Stimulated activated CD4-positive, alpha-beta T cell treated with anti-CD3 and anti-CD28 coated beads, Interleukin-1b, Interleukin-23, amount 100 ng/mL, for 4 hours (primary cell): ENCODE results near the gene ZNF677.
A peak's percentile ranks its signal among the peaks of the same experiment; 100 is the strongest.
"Not testable (repeated sequence)": the region's sequence is repeated elsewhere in the genome, so short reads cannot be mapped to it uniquely, and the experiment has no call there.

Experiments
- DNase-seq, 2 donors: peaks; one replicate each; pipeline ENCODE4 v3.0.0-alpha.2; 2020; ENCODE audit warnings: low read depth in 2 of 2

The ZNF677 gene

DNA sequence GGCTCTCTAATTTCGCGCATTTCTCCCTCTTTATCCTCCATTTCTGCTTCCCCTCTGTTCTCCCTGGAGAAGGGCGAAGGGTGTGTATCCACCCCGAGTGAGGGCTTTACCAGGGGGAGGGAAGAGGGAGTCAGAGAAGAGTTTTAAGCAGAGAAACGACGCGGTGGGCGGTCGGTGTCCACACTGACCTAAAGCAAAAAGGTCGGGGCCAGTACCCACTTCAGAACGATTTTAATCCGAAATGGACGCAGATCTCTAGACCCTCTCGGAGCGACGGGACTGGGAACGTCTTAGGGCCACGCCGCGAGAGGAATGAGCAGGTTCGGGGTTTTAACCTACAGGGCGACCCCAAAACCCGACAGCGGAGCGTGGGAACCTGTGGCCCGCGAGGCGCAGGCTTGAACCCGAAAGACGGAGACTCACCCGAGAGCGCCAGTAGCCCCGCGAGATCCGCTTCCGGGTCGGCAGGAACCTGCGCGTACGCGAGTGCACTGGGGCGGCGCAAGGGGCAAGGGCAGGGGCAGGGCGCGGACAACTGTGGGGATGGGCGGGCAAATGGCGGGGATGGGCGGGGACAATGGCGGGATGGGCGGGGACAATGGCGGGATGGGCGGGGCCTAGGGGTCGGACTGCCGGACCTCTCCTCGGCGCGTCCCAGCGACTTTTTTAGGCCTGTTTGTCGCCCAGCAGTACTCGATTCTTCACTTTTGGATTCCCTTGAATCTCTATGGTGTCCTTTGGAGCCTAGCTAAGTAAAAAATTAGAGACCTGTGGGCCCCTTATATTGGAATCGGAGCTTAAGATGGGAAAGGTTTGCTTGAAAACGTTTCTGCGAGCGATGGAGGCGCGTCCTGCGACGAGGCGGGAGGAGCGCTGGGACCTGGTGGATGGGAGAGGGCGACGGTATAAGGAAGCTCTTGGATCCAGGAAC is at the start of gene ZNF677:
Gene ZNF677, minus strand, starts transcription at position 463 of the 931 bp plus-strand sequence. CDS start 3,323 bp downstream, outside the sequence.
- peak; percentile 68 to 72 for DNase-seq

DNA sequence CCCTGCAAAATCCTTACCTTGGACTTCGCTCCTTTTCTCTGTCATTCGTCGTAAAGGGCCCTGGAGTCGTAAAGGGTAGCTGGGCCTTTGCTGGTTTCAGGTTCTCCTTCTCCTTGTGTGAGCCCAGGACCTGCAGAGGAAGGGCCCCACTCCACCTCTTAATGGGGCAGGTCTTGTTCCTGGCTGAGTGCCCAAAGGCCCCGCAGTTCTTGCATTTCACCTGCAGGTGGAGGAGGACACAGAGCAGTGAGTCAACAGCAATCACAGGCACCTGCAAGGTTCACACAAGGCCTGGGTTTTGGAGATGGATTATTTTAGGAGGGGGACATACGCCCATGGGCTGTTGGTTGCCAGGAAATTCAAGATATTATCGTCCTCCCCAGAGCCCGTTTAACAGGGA is 46.7 kb upstream of the ZNF677 start:
- DNase-seq: not testable (repeated sequence)

DNA sequence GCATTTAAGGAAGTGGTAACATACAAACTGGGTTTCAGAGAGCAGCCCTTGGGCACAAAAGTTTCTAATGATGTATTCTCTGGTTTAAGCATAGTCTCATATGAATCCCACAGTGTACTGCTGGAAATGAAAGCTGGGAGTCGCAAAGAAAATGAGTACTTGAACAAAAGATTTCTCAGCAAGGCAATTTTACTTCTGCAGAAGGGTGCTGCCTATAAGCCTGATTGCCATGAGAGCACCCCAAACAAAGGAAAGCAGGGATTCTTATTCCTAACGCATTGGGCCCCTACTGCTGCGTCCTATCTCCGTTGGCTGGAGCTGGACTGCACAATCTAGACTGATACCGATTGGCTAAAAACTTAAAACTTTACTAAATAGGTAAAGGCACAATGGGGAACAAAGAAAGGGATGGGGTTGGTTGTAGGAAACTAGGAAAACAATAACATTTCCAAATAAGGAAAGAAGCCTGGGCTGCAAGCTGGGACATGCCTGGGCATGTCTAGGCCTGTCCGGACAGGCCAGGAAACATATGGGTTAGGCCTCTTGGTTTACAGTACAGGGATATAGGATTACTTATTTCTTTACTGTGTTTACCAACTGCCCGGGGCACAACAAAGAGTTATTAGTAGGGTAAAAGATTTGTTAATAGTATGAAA is 40.2 kb upstream of the ZNF677 start:
- DNase-seq: no peak

DNA sequence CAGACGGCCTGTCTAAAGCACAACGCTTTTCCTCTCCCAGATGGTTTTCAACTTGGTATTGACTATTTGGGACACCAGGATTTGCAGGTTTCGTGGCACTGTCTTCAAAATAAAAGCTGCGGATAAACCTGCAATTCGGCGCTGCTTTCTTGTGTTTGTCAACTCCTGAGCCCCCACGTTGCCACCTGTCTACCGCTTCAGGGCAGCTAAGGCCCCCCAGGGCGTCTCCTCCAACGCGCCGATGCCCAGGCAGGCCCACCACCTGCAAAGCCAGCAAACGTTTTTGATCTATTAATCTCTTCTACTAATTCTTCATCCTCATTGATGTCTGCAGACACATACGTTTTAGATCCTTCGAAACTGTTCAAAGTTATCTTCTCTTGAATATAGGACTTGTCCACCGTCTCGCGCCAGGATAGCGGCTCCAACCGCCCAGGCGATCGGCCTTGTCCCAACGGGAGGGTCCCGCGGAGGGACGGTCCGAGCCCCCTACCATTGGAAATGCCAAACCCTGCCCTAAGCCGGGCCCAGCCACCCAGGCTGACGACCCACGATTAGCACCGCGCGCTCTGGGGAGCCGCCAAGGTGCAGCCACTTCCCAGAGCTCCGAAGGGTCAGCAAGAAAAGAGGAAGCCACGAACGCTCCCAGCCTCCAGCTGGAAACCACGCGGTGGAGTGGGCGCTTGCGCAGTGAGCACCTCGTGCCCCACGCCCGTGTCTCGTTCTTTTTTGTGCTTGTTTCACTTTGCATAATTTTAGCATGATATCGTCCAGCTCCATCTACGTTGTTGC is 36.3 kb upstream of the ZNF677 start:
- no peak for DNase-seq

DNA sequence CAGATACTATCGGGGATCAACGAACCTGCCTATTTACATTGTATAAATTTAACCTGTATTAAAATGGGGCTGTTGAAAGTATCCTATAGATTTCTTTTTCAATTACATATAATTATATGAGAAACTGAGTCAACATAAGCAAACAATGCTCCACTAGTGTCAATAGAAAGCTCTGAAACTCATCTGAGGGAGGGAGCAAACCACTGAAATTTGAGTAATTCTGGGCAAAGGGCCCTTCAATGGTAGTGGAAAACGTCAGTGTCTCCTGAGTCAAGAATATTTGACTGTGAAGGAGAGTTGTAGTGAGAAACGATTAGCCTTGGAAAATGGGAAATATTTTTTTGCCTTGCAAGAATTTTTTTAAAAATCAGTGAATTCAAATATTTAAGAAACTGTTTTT is 30.4 kb upstream of the ZNF677 start:
- no peak for DNase-seq

DNA sequence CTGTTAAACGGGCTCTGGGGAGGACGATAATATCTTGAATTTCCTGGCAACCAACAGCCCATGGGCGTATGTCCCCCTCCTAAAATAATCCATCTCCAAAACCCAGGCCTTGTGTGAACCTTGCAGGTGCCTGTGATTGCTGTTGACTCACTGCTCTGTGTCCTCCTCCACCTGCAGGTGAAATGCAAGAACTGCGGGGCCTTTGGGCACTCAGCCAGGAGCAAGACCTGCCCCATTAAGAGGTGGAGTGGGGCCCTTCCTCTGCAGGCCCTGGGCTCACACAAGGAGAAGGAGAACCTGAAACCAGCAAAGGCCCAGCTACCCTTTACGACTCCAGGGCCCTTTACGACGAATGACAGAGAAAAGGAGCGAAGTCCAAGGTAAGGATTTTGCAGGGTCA is 27.3 kb upstream of the ZNF677 start:
- not testable (repeated sequence) for DNase-seq

DNA sequence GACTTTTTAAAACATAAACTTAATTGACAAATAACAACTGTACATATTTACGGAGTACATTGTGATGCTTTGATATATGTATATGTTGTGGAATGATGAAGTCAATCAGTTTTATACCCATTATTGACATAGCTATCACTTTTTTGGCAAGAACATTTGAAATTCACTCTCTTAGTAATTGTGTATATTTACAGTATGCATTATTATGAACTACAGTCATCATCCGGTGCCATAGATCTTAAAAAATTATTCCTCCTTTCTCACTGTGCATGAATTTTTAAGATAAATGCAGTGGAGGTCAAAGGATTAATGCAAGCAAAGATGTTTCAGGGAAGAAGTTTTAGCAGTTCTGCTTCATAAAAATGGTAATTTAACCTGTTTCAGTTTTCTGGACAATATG is 20.8 kb upstream of the ZNF677 start:
- no peak for DNase-seq

DNA sequence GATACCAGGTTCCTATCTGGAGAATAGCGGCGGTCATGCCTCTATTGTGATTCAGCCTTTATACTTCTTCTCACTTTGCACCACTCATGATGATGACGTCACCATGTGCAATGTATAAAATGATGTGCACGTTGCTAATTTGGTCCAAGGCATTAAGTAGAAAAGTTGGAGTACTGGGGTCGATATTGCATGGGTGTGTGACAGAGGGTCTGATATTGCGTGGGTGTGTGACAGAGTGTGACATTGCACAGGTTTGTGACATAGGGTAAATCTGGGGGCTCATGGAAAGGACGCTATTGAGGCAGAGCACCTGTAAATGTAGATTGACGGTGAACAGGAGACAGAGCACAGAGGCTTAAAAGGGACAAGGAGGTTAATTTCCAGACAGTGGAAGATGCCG is 17.4 kb upstream of the ZNF677 start:
- no peak for DNase-seq

DNA sequence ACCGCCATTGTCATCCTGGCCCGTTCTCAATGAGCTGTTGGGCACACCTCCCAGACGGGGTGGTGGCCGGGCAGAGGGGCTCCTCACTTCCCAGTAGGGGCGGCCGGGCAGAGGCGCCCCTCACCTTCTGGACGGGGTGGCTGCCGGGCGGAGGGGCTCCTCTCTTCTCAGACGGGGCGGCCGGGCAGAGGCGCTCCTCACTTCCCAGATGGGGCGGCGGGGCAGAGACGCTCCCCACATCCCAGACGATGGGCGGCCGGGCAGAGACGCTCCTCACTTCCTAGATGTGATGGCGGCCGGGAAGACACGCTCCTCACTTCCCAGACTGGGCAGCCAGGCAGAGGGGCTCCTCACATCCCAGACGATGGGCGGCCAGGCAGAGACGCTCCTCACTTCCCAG is 15.2 kb upstream of the ZNF677 start:
- not testable (repeated sequence) for DNase-seq

DNA sequence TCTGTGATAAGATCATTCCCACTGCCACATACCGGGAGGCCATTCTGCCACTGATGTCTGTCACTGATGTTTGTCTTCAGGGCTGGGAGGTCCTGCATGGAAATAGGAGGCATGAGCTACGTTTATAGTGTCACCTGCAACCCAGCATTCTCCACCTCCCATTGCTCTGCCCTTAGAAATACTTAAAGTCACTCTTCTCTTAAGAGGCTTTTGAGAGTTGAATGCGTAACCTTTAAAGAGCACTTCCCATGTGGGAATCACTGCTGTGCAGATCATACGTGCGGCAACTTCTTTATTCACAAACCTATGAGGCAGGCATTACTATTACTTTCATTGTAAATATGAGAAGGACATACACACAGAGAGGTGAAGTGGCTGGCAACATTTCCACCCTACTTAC is 12.9 kb upstream of the ZNF677 start, which contains the start of gene VN1R4:
Gene VN1R4, minus strand, starts transcription at position 101 of the 400 bp plus-strand sequence. Its CDS starts 58 bp downstream, at position 43.
- DNase-seq: not testable (repeated sequence)

DNA sequence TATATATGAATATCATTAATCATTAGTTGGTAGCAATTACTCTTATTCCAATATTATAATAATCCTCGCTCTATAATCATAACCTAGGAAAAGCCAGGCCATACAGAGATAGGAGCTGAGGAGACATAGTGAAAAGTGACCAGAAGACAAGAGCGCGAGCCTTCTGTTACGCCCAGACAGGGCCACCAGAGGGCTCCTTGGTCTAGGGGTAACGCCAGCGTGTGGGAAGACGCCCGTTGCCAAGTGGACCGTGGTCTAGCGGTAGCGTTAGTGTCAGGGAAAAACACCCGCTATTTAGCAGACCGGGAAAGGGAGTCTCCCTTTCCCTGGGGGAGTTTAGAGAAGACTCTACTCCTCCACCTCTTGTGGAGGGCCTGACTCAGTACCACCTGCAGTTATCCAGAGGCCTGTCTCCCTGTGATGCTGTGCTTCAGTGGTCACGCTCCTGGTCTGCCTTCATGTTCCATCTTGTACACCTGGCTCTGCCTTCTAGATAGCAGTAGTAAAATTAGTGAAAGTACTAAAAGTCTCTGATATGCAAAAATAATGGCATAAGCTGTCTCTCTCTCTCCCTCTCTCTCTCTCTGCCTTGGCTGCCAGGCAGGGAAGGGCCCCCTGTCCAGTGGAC is 3.2 kb upstream of the ZNF677 start, which contains the start of gene VN1R2:
Gene VN1R2, plus strand, starts transcription at position 578 of the 628 bp plus-strand sequence. CDS start 84 bp downstream, outside the sequence.
- not testable (repeated sequence) for DNase-seq

DNA sequence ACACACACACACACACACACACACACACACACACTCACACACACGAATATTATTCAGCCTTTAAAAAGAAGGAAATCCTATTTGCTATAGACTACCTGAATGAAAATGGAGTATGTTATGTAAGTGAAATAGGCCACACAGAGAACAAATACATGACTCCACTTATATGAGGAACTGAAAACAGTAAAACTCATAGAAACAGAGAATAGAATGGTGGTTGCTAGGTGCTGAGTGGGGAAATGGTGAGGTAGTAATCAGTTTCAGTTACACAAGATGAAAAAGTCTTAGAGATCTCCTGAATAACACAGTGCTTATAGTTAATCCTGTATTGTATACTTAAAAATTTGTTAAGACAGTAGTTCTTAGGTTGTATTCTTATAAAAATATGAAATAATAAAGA is 8.2 kb downstream of the ZNF677 start:
- no peak for DNase-seq

DNA sequence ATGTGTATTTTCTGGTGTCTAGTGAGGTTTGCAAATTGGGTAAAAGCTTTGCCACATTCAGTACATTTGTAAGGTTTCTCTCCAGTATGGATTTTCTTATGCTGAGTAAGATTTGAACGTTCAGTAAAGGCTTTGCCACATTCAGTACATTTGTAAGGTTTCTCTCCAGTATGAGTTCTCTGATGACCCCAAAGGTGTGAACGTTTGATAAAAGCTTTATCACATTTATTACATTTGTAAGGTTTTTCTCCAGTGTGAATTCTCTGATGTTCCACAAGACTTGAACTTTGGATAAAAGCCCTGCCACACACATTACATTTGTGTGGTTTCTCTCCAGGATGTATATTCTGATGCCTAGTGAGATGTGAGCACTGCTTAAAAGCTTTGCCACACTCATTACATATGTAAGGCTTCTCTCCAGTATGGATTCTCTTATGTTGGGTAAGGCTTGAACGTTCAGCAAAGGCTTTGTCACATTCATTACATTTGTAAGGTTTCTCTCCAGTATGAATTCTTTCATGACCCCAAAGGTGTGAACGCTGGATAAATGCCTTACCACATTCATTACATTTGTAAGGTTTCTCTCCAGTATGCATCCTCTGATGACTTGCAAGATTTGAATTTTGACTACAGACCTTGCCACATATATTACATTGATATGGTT is 17.4 kb downstream of the ZNF677 start:
- no peak for DNase-seq

DNA sequence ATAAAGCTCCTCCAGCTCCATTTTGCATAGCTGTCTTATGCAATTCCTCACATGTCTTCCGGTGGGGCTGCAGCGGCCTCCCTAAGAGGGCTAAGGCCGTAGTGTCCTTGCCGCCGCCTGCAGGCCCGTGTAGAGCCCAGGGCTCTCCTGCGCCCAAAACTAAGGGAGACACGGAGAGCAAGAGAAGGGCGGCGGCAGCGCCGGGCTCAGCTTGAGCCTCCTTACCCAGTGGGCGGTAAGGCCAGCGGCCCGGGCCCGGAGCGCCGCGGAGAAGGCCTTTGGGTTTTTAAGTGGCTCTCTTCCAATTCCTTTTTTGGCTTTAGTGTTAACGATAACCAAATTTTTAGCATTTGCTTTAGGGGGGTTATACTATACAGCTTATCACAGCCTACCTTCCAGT is 30.1 kb downstream of the ZNF677 start:
- no peak for DNase-seq

DNA sequence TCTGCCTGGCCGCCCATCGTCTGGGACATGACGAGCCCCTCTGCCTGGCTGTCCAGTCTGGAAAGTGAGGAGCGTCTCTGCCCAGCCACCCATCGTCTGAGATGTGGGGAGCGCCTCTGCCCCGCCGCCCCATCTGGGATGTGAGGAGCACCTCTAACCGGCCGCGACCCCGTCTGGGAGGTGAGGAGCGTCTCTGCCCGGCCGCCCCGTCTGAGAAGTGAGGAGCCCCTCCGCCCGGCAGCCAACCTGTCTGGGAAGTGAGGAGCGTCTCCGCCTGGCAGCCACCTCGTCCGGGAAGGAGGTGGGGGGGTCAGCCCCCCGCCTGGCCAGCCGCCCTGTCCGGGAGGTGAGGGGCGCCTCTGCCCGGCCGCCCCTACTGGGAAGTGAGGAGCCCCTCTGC is 32.0 kb downstream of the ZNF677 start:
- DNase-seq: not testable (repeated sequence)

DNA sequence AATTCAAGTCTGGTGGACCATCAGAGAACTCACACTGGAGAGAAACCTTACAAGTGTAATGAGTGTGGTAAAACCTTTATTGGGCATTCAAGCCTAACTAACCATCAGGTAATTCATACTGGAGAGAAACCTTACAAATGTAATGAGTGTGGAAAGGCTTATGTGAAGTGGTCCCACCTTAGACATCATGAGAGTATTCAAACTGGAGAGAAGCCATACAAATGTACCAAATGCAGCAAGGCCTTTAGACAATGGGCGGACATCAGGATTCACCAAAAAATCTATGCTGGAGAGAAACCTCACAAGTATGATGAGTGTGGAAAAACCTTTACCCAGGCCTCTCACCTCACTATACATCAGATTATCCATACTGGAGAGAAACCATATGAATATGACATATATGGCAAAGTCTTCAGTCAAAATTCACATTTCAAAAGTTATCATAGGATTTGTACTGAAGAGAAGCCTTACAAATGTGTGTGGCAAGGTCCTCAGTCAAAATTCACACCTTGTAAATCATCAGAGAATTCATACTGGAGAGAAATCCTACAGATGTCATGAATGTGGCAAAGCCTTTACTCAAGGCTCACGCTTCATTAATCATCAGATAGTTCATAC is 41.9 kb downstream of the ZNF677 start:
- no peak for DNase-seq

DNA sequence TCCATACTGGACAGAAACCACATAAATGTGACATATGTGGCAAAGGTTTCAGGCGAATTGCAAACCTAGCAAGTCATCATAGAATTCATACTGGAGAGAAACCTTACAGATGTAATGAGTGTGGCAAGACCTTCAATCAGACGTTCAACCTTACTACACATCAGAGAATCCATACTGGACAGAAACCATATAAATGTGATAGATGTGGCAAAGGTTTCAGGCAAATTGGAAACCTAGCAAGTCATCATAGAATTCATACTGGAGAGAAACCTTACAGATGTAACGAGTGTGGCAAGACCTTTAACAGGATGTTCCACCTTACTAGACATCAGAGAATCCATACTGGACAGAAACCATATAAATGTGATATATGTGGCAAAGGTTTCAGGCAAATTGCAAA is 43.1 kb downstream of the ZNF677 start:
- DNase-seq: not testable (repeated sequence)

DNA sequence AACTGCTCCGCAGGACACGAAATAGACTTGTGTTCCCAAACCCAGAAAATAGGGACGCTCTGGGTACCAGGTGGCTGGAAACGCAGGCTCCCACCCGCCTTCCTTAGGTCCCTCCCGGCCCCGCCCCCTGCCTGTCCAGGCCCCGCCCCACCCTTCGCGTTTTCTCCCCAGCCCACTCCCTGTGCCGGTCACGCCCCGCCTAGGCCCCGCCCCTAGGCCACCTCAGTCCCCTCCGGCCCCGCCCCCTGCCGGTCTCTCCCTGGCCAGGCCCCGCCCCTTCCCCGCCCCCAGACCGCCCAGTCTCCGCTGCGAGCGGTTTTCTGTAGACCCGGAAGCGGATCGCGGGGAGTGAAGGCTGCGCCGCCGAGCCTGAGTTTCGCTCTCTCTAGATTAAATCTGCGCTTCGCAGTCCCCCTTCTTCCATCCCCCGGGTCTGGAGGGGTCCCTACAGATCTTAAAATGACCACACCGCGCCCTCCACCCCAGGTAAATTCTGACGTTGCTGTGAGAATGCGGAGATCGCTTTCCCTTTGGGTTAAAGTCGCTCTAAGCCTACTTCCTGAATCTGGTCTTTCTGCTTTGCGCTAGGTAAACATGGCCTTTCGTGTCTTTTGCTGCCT is 57.8 kb downstream of the ZNF677 start:
- DNase-seq: peak; percentile 96 to 100

DNA sequence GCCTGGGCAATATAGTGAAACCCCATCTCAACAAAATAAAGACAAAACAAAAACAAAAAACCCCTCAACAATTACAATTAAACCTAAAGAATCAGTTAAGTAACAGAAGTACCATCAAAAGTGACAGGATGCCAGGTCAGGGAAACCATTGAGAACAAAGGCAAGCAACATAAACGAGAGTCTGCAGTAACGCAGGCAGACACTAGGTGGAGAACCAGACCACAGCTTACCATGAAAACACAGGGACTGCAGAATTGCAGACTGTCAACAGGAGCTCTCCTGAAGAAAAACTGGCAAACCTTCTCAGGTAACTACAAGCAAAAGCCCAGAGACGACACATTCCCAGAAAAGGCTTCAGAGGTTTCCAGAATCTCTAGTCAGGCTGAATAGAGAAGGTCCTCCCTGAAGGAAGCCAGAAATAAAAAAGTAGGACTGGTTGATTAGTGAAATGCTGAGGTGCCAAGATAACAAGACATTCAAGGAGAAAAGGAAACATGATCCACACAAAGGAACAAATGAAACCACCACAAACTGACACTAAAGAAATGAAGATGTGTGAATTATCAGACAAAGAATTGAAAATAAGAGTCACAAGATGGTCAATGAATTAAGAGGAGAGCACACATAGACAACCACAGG is 59.3 kb downstream of the ZNF677 start:
- peak; percentile 48 to 58 for DNase-seq
